Jurkat, Clone E6-1 (cell line): Measurements from ENCODE around the gene ZNF318.

Experiments
- DNase-seq: peaks from one replicate; pipeline ENCODE4 v3.0.0-alpha.2; 2011; ENCODE audit warnings: low read depth, low spot score
- H3K4me3 ChIP-seq: 2 replicates; pipeline ENCODE4 v1.5.1; 2011; ENCODE audit warnings: mild to moderate bottlenecking, low read length, control low read depth, moderate library complexity

Gene ZNF318

GRCh38 chr6:43290339-43290904 lies 79.0 kb downstream of the ZNF318 start:
- H3K4me3 ChIP-seq = no peak overlapping the region
- no peak for DNase-seq

- DNase-seq = no peak
- no peak overlapping the region for H3K4me3 ChIP-seq
Observed at GRCh38 chr6:43287717-43288679, 81.4 kb downstream of the ZNF318 start.

GRCh38 chr6:43286980-43287716 lies 82.3 kb downstream of the ZNF318 start:
- DNase-seq = no peak
- H3K4me3 ChIP-seq = no peak overlapping the region

- no peak overlapping the region for H3K4me3 ChIP-seq
- no peak for DNase-seq
Observed at GRCh38 chr6:43286456-43286979, 82.9 kb downstream of the ZNF318 start.
